Measurements from ENCODE around the gene GOLGA6L10.
"Not testable (repeated sequence)": the region's sequence is repeated elsewhere in the genome, so short reads cannot be mapped to it uniquely, and the experiment has no call there.

The GOLGA6L10 gene

GRCh38 chr15:82371656-82372055 lies 22.4 kb upstream of the GOLGA6L10 start:
- H2AFZ ChIP-seq (ENCODE audit: low read depth, low read length, severe bottlenecking) = no peak overlapping the region
- H3F3A ChIP-seq (ENCODE audit: insufficient read depth) = no peaks in the 10 kb centered on the region

GRCh38 chr15:82367790-82368189 lies 18.5 kb upstream of the GOLGA6L10 start:
- H3K4me2 ChIP-seq (ENCODE audit: low read depth, low read length, poor library complexity, severe bottlenecking); H3K27ac ChIP-seq (ENCODE audit: low read depth, low read length); H3K4me3 ChIP-seq (ENCODE audit: insufficient read depth, low read length, poor library complexity, severe bottlenecking); H3K27me3 ChIP-seq (ENCODE audit: low read length); H3F3A ChIP-seq (ENCODE audit: insufficient read depth); H2AFZ ChIP-seq (ENCODE audit: low read depth, low read length, severe bottlenecking); H3K9me2 ChIP-seq (replicated peaks; ENCODE audit: insufficient read depth, low read length); H3K9me3 ChIP-seq (ENCODE audit: insufficient read depth, low read length); H3K36me3 ChIP-seq (ENCODE audit: low read length); H3K9ac ChIP-seq (ENCODE audit: low read length); H4K20me1 ChIP-seq (ENCODE audit: low read depth, low read length); H3K79me2 ChIP-seq (ENCODE audit: insufficient read depth, low read length): not testable (repeated sequence)

More at GRCh38 chr15:82371656-82372055, 22.4 kb upstream of the GOLGA6L10 start:
- H3K9me3 ChIP-seq (ENCODE audit: insufficient read depth, low read length) = no peaks in the 10 kb centered on the region
- H3K36me3 ChIP-seq (ENCODE audit: low read length) = no peaks in the 10 kb centered on the region
- TF ChIP-seq EZH2phosphoT487 (conservative IDR thresholded peaks at IDR 0.05; ENCODE audit: low read length) (no peak), CTCF (IDR thresholded peaks at IDR 0.05; ENCODE audit: insufficient read depth, low read length, poor library complexity, severe bottlenecking) (no peak)
- no peaks in the 10 kb centered on the region for H3K27me3 ChIP-seq (ENCODE audit: low read length)
- no peak overlapping the region for H3K9ac ChIP-seq (ENCODE audit: low read length)
- no peaks in the 10 kb centered on the region; the same call in 1 of the 2 replicates for H3K79me2 ChIP-seq (ENCODE audit: insufficient read depth, low read length)
- H3K27ac ChIP-seq (ENCODE audit: low read depth, low read length) = no peak overlapping the region
- no peaks in the 10 kb centered on the region for H4K20me1 ChIP-seq (ENCODE audit: low read depth, low read length)
- H3K9me2 ChIP-seq (replicated peaks; ENCODE audit: insufficient read depth, low read length) = no peaks in the 10 kb centered on the region
- no peak overlapping the region for H3K4me3 ChIP-seq (ENCODE audit: insufficient read depth, low read length, poor library complexity, severe bottlenecking)
- no peak overlapping the region for H3K4me2 ChIP-seq (ENCODE audit: low read depth, low read length, poor library complexity, severe bottlenecking)

GRCh38 chr15:82365692-82366323 lies 16.5 kb upstream of the GOLGA6L10 start:
- H3K9ac ChIP-seq (ENCODE audit: low read length); H3K27me3 ChIP-seq (ENCODE audit: low read length); H3K4me2 ChIP-seq (ENCODE audit: low read depth, low read length, poor library complexity, severe bottlenecking); H3K27ac ChIP-seq (ENCODE audit: low read depth, low read length); H3K79me2 ChIP-seq (ENCODE audit: insufficient read depth, low read length); H3K36me3 ChIP-seq (ENCODE audit: low read length); H2AFZ ChIP-seq (ENCODE audit: low read depth, low read length, severe bottlenecking); H3F3A ChIP-seq (ENCODE audit: insufficient read depth); H3K4me3 ChIP-seq (ENCODE audit: insufficient read depth, low read length, poor library complexity, severe bottlenecking); H3K9me3 ChIP-seq (ENCODE audit: insufficient read depth, low read length); H4K20me1 ChIP-seq (ENCODE audit: low read depth, low read length); H3K9me2 ChIP-seq (replicated peaks; ENCODE audit: insufficient read depth, low read length): not testable (repeated sequence)

- not testable (repeated sequence) for H3K79me2 ChIP-seq (ENCODE audit: insufficient read depth, low read length); H3K4me2 ChIP-seq (ENCODE audit: low read depth, low read length, poor library complexity, severe bottlenecking); H3K4me3 ChIP-seq (ENCODE audit: insufficient read depth, low read length, poor library complexity, severe bottlenecking); H3K36me3 ChIP-seq (ENCODE audit: low read length); H3F3A ChIP-seq (ENCODE audit: insufficient read depth); H3K27me3 ChIP-seq (ENCODE audit: low read length); H2AFZ ChIP-seq (ENCODE audit: low read depth, low read length, severe bottlenecking); H3K9me3 ChIP-seq (ENCODE audit: insufficient read depth, low read length); H3K9ac ChIP-seq (ENCODE audit: low read length); H4K20me1 ChIP-seq (ENCODE audit: low read depth, low read length); H3K27ac ChIP-seq (ENCODE audit: low read depth, low read length); H3K9me2 ChIP-seq (replicated peaks; ENCODE audit: insufficient read depth, low read length)
Observed at GRCh38 chr15:82364548-82364947, 15.3 kb upstream of the GOLGA6L10 start.

- H4K20me1 ChIP-seq (ENCODE audit: low read depth, low read length); H3K27ac ChIP-seq (ENCODE audit: low read depth, low read length); H3K36me3 ChIP-seq (ENCODE audit: low read length); H3F3A ChIP-seq (ENCODE audit: insufficient read depth); H3K9me2 ChIP-seq (replicated peaks; ENCODE audit: insufficient read depth, low read length); H3K79me2 ChIP-seq (ENCODE audit: insufficient read depth, low read length); H3K4me3 ChIP-seq (ENCODE audit: insufficient read depth, low read length, poor library complexity, severe bottlenecking); H3K4me2 ChIP-seq (ENCODE audit: low read depth, low read length, poor library complexity, severe bottlenecking); H3K9ac ChIP-seq (ENCODE audit: low read length); H2AFZ ChIP-seq (ENCODE audit: low read depth, low read length, severe bottlenecking); H3K9me3 ChIP-seq (ENCODE audit: insufficient read depth, low read length); H3K27me3 ChIP-seq (ENCODE audit: low read length): not testable (repeated sequence)
Observed at GRCh38 chr15:82362790-82363189, 13.5 kb upstream of the GOLGA6L10 start.

GRCh38 chr15:82360618-82361017 lies 11.3 kb upstream of the GOLGA6L10 start:
- H3K9me2 ChIP-seq (replicated peaks; ENCODE audit: insufficient read depth, low read length); H3K36me3 ChIP-seq (ENCODE audit: low read length); H3K9me3 ChIP-seq (ENCODE audit: insufficient read depth, low read length); H4K20me1 ChIP-seq (ENCODE audit: low read depth, low read length); H3K4me2 ChIP-seq (ENCODE audit: low read depth, low read length, poor library complexity, severe bottlenecking); H3F3A ChIP-seq (ENCODE audit: insufficient read depth); H3K79me2 ChIP-seq (ENCODE audit: insufficient read depth, low read length); H3K9ac ChIP-seq (ENCODE audit: low read length); H3K27ac ChIP-seq (ENCODE audit: low read depth, low read length); H2AFZ ChIP-seq (ENCODE audit: low read depth, low read length, severe bottlenecking); H3K4me3 ChIP-seq (ENCODE audit: insufficient read depth, low read length, poor library complexity, severe bottlenecking); H3K27me3 ChIP-seq (ENCODE audit: low read length): not testable (repeated sequence)

GRCh38 chr15:82355055-82355454 lies 5.8 kb upstream of the GOLGA6L10 start:
- H3K9me3 ChIP-seq (ENCODE audit: insufficient read depth, low read length); H3K4me2 ChIP-seq (ENCODE audit: low read depth, low read length, poor library complexity, severe bottlenecking): not testable (repeated sequence)

More at GRCh38 chr15:82355055-82355454, 5.8 kb upstream of the GOLGA6L10 start:
- H3K9ac ChIP-seq (ENCODE audit: low read length); H4K20me1 ChIP-seq (ENCODE audit: low read depth, low read length); H3K79me2 ChIP-seq (ENCODE audit: insufficient read depth, low read length); H3F3A ChIP-seq (ENCODE audit: insufficient read depth); H2AFZ ChIP-seq (ENCODE audit: low read depth, low read length, severe bottlenecking); H3K9me2 ChIP-seq (replicated peaks; ENCODE audit: insufficient read depth, low read length); H3K27ac ChIP-seq (ENCODE audit: low read depth, low read length); H3K36me3 ChIP-seq (ENCODE audit: low read length); H3K27me3 ChIP-seq (ENCODE audit: low read length); H3K4me3 ChIP-seq (ENCODE audit: insufficient read depth, low read length, poor library complexity, severe bottlenecking): not testable (repeated sequence)
